Fibroblast of skin of scalp (primary cell): Measurements from ENCODE around the gene SEC61A1.

Experiments used
- DNase-seq: peaks from one replicate; pipeline ENCODE4 v3.0.0-alpha.2; 2013

SEC61A1 gene

GRCh38 chr3:128113817-128114794 lies 61.9 kb downstream of the SEC61A1 start:
- DNase-seq = no peak
